Upper lobe of left lung (tissue), 6 donors: ENCODE measurements around the gene SCYGR6. TPM values are rescaled to one million over a fixed set of nuclear protein-coding genes. Genes with fewer than 3 reads are reported as not detected.

Experiments used
- ATAC-seq, 2 donors: fragments of 200-7000 bp; cut with Tn5 transposase; one replicate each; pipeline ENCODE4 v1.9.1; 2022; ENCODE audit warnings: mild to moderate bottlenecking in 2 of 2, moderate library complexity in 2 of 2; ENCODE audit not compliant: low FRiP score in 2 of 2
- DNase-seq, 2 donors: peaks; one replicate each; pipeline ENCODE4 v3.0.0-alpha.2; 2019 to 2020
- H3K27ac ChIP-seq, 4 donors: fragments of 200-600 bp; sonication (generic); one replicate each; pipeline ENCODE4 v1.5.1; 2016 to 2019
- H3K27me3 ChIP-seq, 4 donors: fragments of 200-600 bp; sonication (generic); one replicate each; pipeline ENCODE4 v1.5.1; 2017 to 2019
- H3K36me3 ChIP-seq, 4 donors: fragments of 200-600 bp; sonication (generic); one replicate each; pipeline ENCODE4 v1.5.1; 2016 to 2019
- H3K4me1 ChIP-seq, 4 donors: fragments of 200-600 bp; sonication (generic); one replicate each; pipeline ENCODE4 v1.5.1; 2018 to 2019
- H3K4me3 ChIP-seq, 4 donors: fragments of 200-600 bp; sonication (generic); one replicate each; pipeline ENCODE4 v1.5.1; 2017 to 2019; ENCODE audit warnings: mild to moderate bottlenecking in 2 of 4, moderate library complexity in 1 of 4
- H3K9me3 ChIP-seq, 4 donors: fragments of 200-600 bp; sonication (generic); one replicate each; pipeline ENCODE4 v1.5.1; 2018 to 2019
- CTCF ChIP-seq, 6 experiments: fragments of 450-650 bp in 4 of 6; fragments of 200-600 bp in 2 of 6; sonication (generic) in 2 of 6; IDR thresholded peaks; one replicate each; pipeline ENCODE4 v1.5.1; 2016 to 2019; ENCODE audit warnings: antibody characterized with exemption in 6 of 6
- EP300 ChIP-seq, 4 donors: sonication (generic); formaldehyde crosslinking; IDR thresholded peaks; one replicate each; pipeline ENCODE4 v1.5.1; 2017; ENCODE audit warnings: antibody characterized with exemption in 4 of 4, control low read depth in 2 of 4
- POLR2A ChIP-seq, 4 donors: fragments of 450-650 bp; IDR thresholded peaks; one replicate each; pipeline ENCODE4 v1.5.1; 2016 to 2017; ENCODE audit warnings: antibody characterized with exemption in 4 of 4, mild to moderate bottlenecking in 2 of 4
- POLR2AphosphoS5 ChIP-seq, 2 donors: sonication (generic); formaldehyde crosslinking; IDR thresholded peaks; one replicate each; pipeline ENCODE4 v1.5.1; 2017; ENCODE audit warnings: antibody characterized with exemption in 2 of 2
- WGBS, 2 donors: methylation state at CpG; one replicate each; pipeline ENCODE4 v1.1.5; 2017 to 2018; 5-methylcytosine and 5-hydroxymethylcytosine counted together
- total RNA-seq, 6 donors: library from RNA; depleted of rRNA in 4 of 6; stranded (reverse); fragments of >200 nt in 4 of 6; gene quantifications; one replicate each; pipeline versions ENCODE4 v1.1.0 to v1.2.1, GENCODE V29; 2016 to 2021
- donor health status: DM: no; HTN: no; CAD: no; lungs with moderate emphysema.
- donor health status: DM: no; HTN: yes; CAD: no; lungs with severe emphysema.

The SCYGR6 gene
- not detected for total RNA-seq

- Histone ChIP-seq H3K4me3 (no peak within 1 kb of the TSS), H3K27me3 (no peaks in the 10 kb centered on the region), H3K36me3 (no peaks in the 10 kb centered on the region), H3K9me3 (no peaks in the 10 kb centered on the region), H3K27ac (no peak within 1 kb of the TSS), H3K4me1 (peaks cover 0 to 3% (median 0%) of the 10 kb centered on the region in 4 donors)
- no peak for TF ChIP-seq CTCF (IDR thresholded peaks at IDR 0.05)
- TF ChIP-seq POLR2AphosphoS5 (IDR thresholded peaks at IDR 0.05), result no peak
- no peak for TF ChIP-seq POLR2A (IDR thresholded peaks at IDR 0.05)
- TF ChIP-seq EP300 (IDR thresholded peaks at IDR 0.05), result no peak
- 81 to 84% methylated on average over 3 to 14 of the region's 15 CpGs for WGBS, 2 donors
- DNase-seq (peak in 1 of 2 donors; percentile 76), ATAC-seq (no peak)
Observed at GRCh38 chr2:227724394-227725039, at the start of gene SCYGR6. Gene SCYGR6 (minus strand): TSS chr2:227724757. CDS start chr2:227724757, 0 bp downstream.

GRCh38 chr2:227774011-227774624, 49.6 kb upstream of the SCYGR6 start:
- 52 to 53% methylated on average over 15 of the region's 15 CpGs for WGBS, 2 donors
- peak in 1 of 2 donors; percentile 33 for DNase-seq

GRCh38 chr2:227772932-227773331, 48.4 kb upstream of the SCYGR6 start:
- Histone ChIP-seq H3K9me3 (no peaks in the 10 kb centered on the region), H3K27me3 (no peaks in the 10 kb centered on the region), H3K4me1 (no peaks in the 10 kb centered on the region), H3K27ac (no peak overlapping the region), H3K36me3 (no peaks in the 10 kb centered on the region), H3K4me3 (no peak overlapping the region)
- no peak for DNase-seq
- no peak for ATAC-seq
- TF ChIP-seq EP300 (IDR thresholded peaks at IDR 0.05), result no peak
- TF ChIP-seq POLR2A (IDR thresholded peaks at IDR 0.05), result no peak
- TF ChIP-seq CTCF (IDR thresholded peaks at IDR 0.05), result no peak
- TF ChIP-seq POLR2AphosphoS5 (IDR thresholded peaks at IDR 0.05), result no peak
- 49 to 54% methylated on average over 2 of the region's 2 CpGs for WGBS, 2 donors

More at GRCh38 chr2:227774011-227774624, 49.6 kb upstream of the SCYGR6 start:
- Histone ChIP-seq H3K4me1 (no peaks in the 10 kb centered on the region), H3K36me3 (no peaks in the 10 kb centered on the region), H3K4me3 (no peak overlapping the region), H3K27ac (no peak overlapping the region), H3K9me3 (no peaks in the 10 kb centered on the region), H3K27me3 (no peaks in the 10 kb centered on the region)
- TF ChIP-seq CTCF (IDR thresholded peaks at IDR 0.05), result peak in 4 of 6 experiments; percentile 12 to 32 (median 21)
- TF ChIP-seq POLR2AphosphoS5 (IDR thresholded peaks at IDR 0.05), result no peak
- no peak for ATAC-seq

- ATAC-seq, result no peak
- Histone ChIP-seq H3K4me1 (no peaks in the 10 kb centered on the region), H3K36me3 (no peaks in the 10 kb centered on the region), H3K27me3 (no peaks in the 10 kb centered on the region), H3K4me3 (no peak overlapping the region), H3K27ac (no peak overlapping the region), H3K9me3 (no peaks in the 10 kb centered on the region)
- no peak for TF ChIP-seq CTCF (IDR thresholded peaks at IDR 0.05)
- TF ChIP-seq POLR2AphosphoS5 (IDR thresholded peaks at IDR 0.05), result no peak
- no peak for TF ChIP-seq POLR2A (IDR thresholded peaks at IDR 0.05)
- TF ChIP-seq EP300 (IDR thresholded peaks at IDR 0.05), result no peak
- WGBS, 2 donors, result 72 to 81% methylated on average over 5 of the region's 5 CpGs
- no peak for DNase-seq
Observed at GRCh38 chr2:227772197-227772661, 47.7 kb upstream of the SCYGR6 start.
